ENCODE data around the gene TM7SF3.
A peak's percentile ranks its signal among the peaks of the same experiment; 100 is the strongest.
"Not testable (repeated sequence)": the region's sequence is repeated elsewhere in the genome, so short reads cannot be mapped to it uniquely, and the experiment has no call there.

TM7SF3 gene

GRCh38 chr12:26976687-26977086, 37.5 kb downstream of the TM7SF3 start:
- no peak for DNase-seq

DNA sequence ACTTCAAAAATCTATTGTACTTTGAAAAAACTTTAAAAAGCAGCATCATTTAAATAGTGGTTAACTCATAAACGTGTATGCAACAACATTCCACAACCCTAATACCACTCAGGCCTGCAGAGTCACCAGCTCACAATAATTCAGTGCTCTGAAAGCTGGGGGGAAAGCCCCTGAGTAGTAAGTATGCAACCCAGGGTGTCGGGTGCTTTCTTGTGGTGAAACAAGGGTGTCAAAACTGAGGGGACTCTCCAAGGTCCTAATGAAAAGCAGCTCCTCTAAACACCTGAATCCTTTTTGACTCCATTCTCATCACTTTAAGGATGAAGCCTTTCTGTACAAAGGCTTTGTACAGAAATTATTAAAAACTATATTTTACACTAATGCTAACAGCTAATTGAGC, 42.2 kb downstream of the TM7SF3 start:
- DNase-seq = no peak

GRCh38 chr12:26970136-26970535, 44.0 kb downstream of the TM7SF3 start:
- DNase-seq = no peak

- no peak for DNase-seq
These were observed 47.3 kb downstream of the TM7SF3 start for GRCh38 chr12:26966842-26967241.

- DNase-seq = no peak
These were observed 50.8 kb downstream of the TM7SF3 start for GRCh38 chr12:26963413-26963812.

GRCh38 chr12:26961803-26962202, 52.4 kb downstream of the TM7SF3 start:
- no peak for DNase-seq

DNA sequence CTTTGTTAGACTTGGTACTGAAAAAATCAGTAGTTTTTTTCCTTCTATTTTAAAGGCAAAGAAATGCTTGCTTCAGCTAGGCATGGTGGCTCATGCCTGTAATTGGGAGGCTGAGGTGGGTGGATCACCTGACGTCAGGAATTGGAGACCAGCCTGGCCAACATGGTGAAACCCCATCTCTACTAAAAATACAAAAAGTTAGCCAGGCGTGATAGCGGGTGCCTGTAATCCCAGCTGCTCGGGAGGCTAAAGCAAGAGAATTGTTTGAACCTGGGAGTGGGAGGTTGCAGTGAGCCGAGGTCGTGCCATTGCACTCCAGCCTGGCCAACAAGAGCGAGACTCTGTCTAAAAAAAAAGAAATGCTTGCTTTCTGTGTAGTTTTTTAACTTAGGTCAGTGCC, 52.8 kb downstream of the TM7SF3 start:
- not testable (repeated sequence) for DNase-seq

DNA sequence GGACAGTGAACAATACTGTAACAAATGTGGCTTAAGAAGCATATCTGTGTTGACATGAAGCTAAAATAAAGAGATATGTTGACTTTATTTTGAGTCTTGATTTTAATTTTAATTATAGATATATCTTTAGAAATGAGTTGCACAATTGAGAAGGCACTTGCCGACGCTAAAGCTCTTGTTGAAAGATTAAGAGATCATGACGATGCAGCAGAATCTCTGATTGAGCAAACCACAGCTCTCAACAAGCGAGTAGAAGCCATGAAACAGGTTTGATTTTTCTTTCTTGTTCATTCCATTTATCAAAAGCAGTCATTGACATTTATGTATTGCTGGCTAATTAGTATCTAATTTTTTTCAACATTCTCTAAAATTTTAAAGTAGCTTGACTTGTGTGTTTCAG, 60.2 kb downstream of the TM7SF3 start:
- DNase-seq = no peak

DNA sequence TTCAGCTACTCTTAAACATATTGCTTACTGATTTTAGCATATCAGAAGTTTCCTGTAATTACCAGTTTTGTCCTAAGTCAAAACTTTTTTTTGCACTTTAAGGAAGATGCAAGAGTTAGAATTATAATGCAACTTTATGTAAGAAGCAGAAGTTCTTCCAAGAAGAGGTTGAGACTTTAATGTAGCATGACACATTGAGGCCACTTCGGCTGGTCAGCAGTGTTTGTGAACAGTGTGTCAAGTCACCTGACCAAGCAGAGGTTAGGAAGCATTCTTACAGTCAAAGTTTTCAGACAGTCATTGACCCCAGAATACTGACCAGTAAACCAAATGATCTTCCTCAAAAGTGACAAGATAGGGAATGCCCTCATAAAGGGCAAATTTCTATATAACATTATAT, 60.7 kb downstream of the TM7SF3 start:
- no peak for DNase-seq

DNA sequence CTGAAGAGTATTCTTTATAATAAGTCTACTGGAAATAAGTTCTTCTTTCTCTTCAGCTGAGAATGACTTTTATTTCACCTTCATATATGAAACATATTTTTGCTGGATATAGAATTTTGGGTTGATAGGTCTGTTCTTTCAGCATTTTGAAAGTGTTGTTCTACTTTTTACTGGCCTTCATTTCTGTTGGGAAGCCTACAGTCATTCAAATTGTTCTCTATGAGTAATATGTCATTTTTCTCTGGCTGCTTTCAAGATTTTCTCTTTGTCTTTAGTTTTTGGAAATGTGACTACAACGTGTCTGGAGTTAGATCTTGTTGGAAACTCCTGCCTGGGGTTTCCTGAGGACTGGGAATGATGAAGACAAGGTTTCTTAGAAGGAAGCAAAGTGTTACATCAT, 65.9 kb downstream of the TM7SF3 start:
- no peak for DNase-seq

DNA sequence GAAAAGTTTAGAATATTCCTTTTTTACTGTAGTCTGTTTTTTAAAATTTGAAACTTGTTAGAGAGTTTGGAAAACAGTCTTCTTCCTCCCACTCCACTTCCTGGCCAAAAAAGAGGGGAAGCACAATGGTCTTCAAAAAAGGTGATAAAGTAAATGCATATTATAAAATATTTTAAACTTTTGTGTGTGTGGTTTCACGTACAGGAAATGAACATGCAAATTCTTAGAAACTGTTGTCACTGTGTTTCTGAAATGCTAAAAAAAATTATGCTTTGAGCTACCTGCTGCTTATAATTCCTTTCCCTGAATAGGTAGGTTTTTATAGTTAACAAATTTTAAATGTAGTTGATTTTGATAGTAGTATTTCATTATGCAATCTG, 73.0 kb downstream of the TM7SF3 start:
- DNase-seq = no peak

DNA sequence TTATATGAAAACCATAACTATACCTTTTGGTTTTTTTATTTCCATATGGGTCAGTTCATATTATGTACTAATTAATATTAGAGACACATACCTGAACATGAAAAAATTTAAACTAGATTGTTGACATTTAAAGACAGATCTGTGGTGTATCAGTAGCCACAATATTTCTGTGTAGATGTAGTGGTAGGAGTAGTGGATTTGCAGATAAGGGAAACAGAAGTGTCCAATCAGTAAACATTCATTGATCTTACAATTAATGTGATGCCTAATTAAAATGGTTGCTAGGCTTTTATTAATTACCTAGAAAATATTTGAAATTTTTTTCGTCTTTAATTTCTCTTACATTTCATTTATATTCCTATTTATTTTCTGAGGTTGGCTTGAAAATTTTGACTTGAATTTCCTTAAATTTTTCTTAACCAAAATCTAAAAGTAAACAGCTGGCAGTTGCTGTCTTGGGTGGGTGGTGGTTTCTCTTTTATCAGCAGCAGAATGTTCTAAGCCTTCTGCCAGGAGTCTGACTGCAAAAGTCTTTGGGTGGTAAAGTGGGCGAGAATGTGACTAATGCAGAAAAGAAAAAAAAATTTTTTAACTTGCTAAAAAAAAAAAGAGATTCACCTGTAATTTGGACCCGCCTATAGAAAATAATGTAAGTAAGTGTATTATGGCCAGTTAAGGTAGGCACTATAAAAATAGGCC, 73.5 kb downstream of the TM7SF3 start:
- no peak for DNase-seq

DNA sequence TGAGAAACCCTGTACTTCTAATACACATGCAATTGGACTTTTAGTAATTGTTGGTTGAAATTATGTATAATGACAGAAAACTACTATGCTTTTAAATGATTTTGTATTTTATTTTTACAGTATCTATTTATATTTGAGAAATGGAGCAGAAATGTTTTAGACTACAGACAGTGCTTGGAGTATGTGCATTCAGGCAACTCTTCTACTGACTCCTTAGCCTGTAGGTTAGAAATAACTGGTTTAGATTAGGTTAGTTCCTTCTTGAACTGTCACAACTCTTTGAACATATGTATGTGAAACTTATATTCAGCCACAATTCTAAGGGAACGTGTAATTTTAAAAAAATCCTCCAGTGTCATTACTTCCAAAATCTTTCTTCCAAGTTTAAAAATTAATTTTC, 74.2 kb downstream of the TM7SF3 start:
- no peak for DNase-seq

- no peak for DNase-seq
These were observed 74.9 kb downstream of the TM7SF3 start for GRCh38 chr12:26939192-26939832.

- DNase-seq = peak in 1 of 2 experiments; percentile 30
These were observed 75.5 kb downstream of the TM7SF3 start for GRCh38 chr12:26938701-26939062.

GRCh38 chr12:26937863-26938700, 76.1 kb downstream of the TM7SF3 start, which contains the start of the genes FGFR1OP2 and INTS13:
Gene FGFR1OP2 (plus strand): TSS chr12:26938470. CDS start chr12:26954159, 15,689 bp downstream.
Gene INTS13 (minus strand): TSS chr12:26937981. CDS start chr12:26936803, 1,178 bp downstream.
- DNase-seq = peak; percentile 98 to 99

- DNase-seq = no peak
These were observed 76.7 kb downstream of the TM7SF3 start for GRCh38 chr12:26937443-26937862.

GRCh38 chr12:26936559-26937442, 77.4 kb downstream of the TM7SF3 start:
- no peak for DNase-seq

DNA sequence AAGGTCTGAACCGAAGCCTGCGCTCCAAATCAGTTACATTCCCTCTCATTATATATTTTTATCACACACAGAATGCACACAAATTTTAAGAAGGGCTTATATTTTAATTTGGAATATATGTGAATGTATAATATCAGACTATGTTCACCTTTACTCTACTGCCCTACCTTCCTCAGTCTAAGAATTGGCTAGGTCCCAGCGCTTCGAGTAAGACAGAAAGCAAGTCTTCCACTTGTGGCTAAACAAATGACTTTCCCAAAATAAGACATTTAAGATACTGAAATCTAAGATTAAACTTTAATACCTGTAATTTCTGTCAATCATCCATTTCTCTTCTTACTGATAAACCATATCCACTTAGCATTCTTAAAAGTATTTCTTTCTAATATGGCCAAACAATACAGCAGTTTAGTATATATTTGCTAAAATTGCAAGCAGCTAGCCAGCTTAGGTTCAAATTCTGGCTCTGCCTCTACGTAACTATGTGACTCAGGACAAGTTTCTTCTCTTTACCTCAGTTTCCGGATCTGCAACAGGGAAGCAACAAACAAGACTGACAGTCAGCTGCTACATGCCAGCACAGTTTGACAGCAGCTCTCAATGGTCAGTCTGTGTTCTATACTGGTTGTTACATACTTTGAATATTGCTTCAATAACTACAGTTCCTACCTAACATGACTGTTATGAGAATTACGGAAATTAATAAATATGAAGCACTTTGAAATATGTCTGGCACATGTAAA, 78.4 kb downstream of the TM7SF3 start:
- DNase-seq = no peak

DNA sequence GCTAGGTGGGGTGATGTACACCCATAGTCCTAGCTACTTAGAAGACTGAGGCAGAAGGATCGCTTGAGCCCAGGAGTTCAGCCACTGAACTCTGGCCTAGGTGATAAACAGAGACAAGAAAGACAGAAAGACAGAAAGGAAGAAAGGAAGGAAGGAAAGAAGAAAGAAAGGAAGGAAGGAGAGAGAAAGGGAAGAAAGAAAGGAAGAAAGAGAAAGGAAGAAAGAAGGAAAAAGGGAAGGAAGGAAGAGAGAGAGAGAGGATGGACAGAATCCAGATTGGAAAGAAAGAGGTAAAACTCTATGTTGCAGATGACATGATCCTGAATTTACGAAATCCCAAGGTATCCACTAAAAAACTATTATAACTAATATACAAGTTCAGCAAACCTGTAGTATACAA, 84.6 kb downstream of the TM7SF3 start:
- DNase-seq = no peak

DNA sequence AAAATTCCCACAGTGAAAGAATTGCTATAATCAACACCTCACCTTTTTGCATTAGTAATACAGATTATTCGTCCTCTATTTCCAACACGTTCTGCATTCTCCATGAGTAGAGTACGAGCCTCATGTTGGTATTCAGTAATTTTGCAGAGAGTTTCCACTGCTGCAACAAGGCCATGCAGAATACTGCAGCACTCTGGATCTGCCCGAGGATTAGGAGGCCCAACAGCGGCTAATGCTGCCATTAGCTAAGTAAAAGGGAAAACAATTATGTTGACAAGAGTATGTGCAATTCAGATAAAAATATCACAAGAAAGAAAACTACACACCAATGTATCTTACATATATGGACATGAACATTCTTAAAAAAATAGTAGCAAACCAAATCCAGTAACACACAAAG, 85.5 kb downstream of the TM7SF3 start:
- DNase-seq = no peak

Data from NCI-H446 (cell line).